Measurements from ENCODE around the gene PPP4R3C.
"Not testable (repeated sequence)": the region's sequence is repeated elsewhere in the genome, so short reads cannot be mapped to it uniquely, and the experiment has no call there.

DNA sequence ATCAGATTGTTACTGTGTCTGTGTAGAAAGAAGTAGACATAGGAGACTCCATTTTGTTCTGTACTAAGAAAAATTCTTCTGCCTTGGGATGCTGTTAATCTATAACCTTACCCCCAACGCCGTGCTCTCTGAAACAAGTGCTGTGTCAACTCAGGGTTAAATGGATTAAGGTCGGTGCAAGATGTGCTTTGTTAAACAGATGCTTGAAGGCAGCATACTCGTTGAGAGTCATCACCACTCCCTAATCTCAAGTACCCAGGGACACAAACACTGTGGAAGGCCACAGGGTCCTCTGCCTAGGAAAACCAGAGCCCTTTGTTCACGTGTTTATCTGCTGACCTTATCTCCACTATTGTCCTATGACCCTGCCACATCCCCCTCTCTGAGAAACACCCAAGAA lies 4.0 kb downstream of the PPP4R3C start:
- not testable (repeated sequence) for TF ChIP-seq POLR2AphosphoS5, POLR2A (IDR thresholded peaks at IDR 0.05)
- TF ChIP-seq, protein P1, sequence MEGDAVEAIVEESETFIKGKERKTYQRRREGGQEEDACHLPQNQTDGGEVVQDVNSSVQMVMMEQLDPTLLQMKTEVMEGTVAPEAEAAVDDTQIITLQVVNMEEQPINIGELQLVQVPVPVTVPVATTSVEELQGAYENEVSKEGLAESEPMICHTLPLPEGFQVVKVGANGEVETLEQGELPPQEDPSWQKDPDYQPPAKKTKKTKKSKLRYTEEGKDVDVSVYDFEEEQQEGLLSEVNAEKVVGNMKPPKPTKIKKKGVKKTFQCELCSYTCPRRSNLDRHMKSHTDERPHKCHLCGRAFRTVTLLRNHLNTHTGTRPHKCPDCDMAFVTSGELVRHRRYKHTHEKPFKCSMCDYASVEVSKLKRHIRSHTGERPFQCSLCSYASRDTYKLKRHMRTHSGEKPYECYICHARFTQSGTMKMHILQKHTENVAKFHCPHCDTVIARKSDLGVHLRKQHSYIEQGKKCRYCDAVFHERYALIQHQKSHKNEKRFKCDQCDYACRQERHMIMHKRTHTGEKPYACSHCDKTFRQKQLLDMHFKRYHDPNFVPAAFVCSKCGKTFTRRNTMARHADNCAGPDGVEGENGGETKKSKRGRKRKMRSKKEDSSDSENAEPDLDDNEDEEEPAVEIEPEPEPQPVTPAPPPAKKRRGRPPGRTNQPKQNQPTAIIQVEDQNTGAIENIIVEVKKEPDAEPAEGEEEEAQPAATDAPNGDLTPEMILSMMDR (IDR thresholded peaks at IDR 0.05), result not testable (repeated sequence)
